ENCODE data around the gene SLC3A2. TPM values are rescaled to one million over a fixed set of nuclear protein-coding genes. Genes with fewer than 3 reads are reported as not detected.

The SLC3A2 gene
- total and polyA plus RNA-seq, 4 donors, result 34.3 to 59.5 (median 51.0) TPM

GRCh38 chr11:62830904-62831519 lies 49.7 kb upstream of the SLC3A2 start:
- Histone ChIP-seq H3K36me3 (ENCODE audit: control insufficient read depth in 4 of 4, insufficient read depth in 3 of 4, low read depth in 1 of 4, low read length in 3 of 4) (peaks cover 10 to 38% (median 21%) of the 10 kb centered on the region in 4 donors), H3K9ac (ENCODE audit: low read depth in 1 of 2, low read length in 2 of 2) (peak overlapping the region; percentile 57 to 86), H3K27ac (ENCODE audit: low read depth in 1 of 2, low read length in 2 of 2) (peak overlapping the region; percentile 95 to 97), H3K9me3 (ENCODE audit: control insufficient read depth in 4 of 4, low read length in 3 of 4) (no peaks in the 10 kb centered on the region), H3K4me1 (ENCODE audit: control insufficient read depth in 4 of 4, insufficient read depth in 4 of 4, low read length in 3 of 4) (peaks cover 2 to 33% (median 27%) of the 10 kb centered on the region in 4 donors), H3K27me3 (ENCODE audit: control insufficient read depth in 4 of 4, insufficient read depth in 4 of 4, low read length in 3 of 4) (no peaks in the 10 kb centered on the region), H3K4me3 (ENCODE audit: low read depth in 1 of 3, low read length in 3 of 3) (peak overlapping the region; percentile 86 to 97 (median 89))
- peak; percentile 38 for DNase-seq (ENCODE audit: low spot score)
- under 1% methylated on average over 33 of the region's 33 CpGs for WGBS
- TF ChIP-seq GABPA (IDR thresholded peaks at IDR 0.05 in 1 of 2, conservative IDR thresholded peaks at IDR 0.05 in 1 of 2), result no peak
- TF ChIP-seq RAD21 (IDR thresholded peaks at IDR 0.05), result no peak
- no peak for TF ChIP-seq NR2F2 (IDR thresholded peaks at IDR 0.05)
- no peak for TF ChIP-seq ATF3 (IDR thresholded peaks at IDR 0.05)
- no peak for TF ChIP-seq JUND (IDR thresholded peaks at IDR 0.05)
- no peak for TF ChIP-seq CTCF (IDR thresholded peaks at IDR 0.05; ENCODE audit: low read depth, low read length, missing input control)
- TF ChIP-seq MAX (IDR thresholded peaks at IDR 0.05), result no peak
- no peak for TF ChIP-seq FOXA1 (IDR thresholded peaks at IDR 0.05)
- TF ChIP-seq REST (IDR thresholded peaks at IDR 0.05), result no peak
- TF ChIP-seq EGR1 (IDR thresholded peaks at IDR 0.05; ENCODE audit: low read depth in 2 of 2), result no peak
- TF ChIP-seq RXRA (IDR thresholded peaks at IDR 0.05), result no peak
- TF ChIP-seq FOXA2 (IDR thresholded peaks at IDR 0.05), result no peak
- TF ChIP-seq SP1 (IDR thresholded peaks at IDR 0.05), result no peak
- no peak for TF ChIP-seq YY1 (IDR thresholded peaks at IDR 0.05)
- TF ChIP-seq TAF1 (conservative IDR thresholded peaks at IDR 0.05), result no peak
- no peak for TF ChIP-seq HNF4A (conservative IDR thresholded peaks at IDR 0.05)
- TF ChIP-seq HNF4G (IDR thresholded peaks at IDR 0.05), result no peak
- TF ChIP-seq ZBTB33 (IDR thresholded peaks at IDR 0.05), result no peak
